Ovary (tissue), 9 donors: ENCODE results near the gene CNNM3. TPM values are rescaled to one million over a fixed set of nuclear protein-coding genes. Genes with fewer than 3 reads are reported as not detected.

Experiments used
- DNase-seq, 5 donors: peaks; one replicate each; pipeline ENCODE4 v3.0.0-alpha.2; 2019 to 2020
- H3K27ac ChIP-seq, 2 donors: fragments of 200-600 bp; one replicate each; pipeline versions ENCODE4 v1.5.1 to v1.8.0; 2019 to 2022
- H3K27me3 ChIP-seq: fragments of 200-600 bp; one replicate; pipeline ENCODE4 v1.8.0; 2022
- H3K36me3 ChIP-seq: fragments of 200-600 bp; sonication (generic); one replicate; pipeline ENCODE4 v1.5.1; 2019
- H3K4me1 ChIP-seq: one replicate; pipeline ENCODE4 v1.8.1; 2013; ENCODE audit warnings: mild to moderate bottlenecking, moderate library complexity; ENCODE audit not compliant: insufficient read depth
- H3K4me3 ChIP-seq: fragments of 200-600 bp; sonication (generic); one replicate; pipeline ENCODE4 v1.5.1; 2017
- H3K9me3 ChIP-seq, 2 donors: fragments of 200-600 bp in 1 of 2; sonication (generic) in 1 of 2; one replicate each; pipeline versions ENCODE4 v1.5.1 to v1.8.1; 2013 to 2019; ENCODE audit warnings: mild to moderate bottlenecking in 1 of 2, moderate library complexity in 1 of 2
- CTCF ChIP-seq, 3 donors: fragments of 450-650 bp in 2 of 3; fragments of 200-600 bp in 1 of 3; IDR thresholded peaks; one replicate each; pipeline versions ENCODE4 v1.5.1 to v1.8.0; 2016 to 2022; ENCODE audit warnings: antibody characterized with exemption in 3 of 3, mild to moderate bottlenecking in 1 of 3
- EP300 ChIP-seq: sonication (generic); formaldehyde crosslinking; IDR thresholded peaks from one replicate; pipeline ENCODE4 v1.6.1; 2017; ENCODE audit warnings: antibody characterized with exemption
- POLR2A ChIP-seq: fragments of 450-650 bp; IDR thresholded peaks from one replicate; pipeline ENCODE4 v1.6.1; 2017; ENCODE audit warnings: antibody characterized with exemption, mild to moderate bottlenecking, moderate library complexity
- WGBS, 3 donors: extraction: QIAGEN DNeasy Blood & Tissue Kit in 1 of 3; methylation state at CpG; one replicate each; pipeline versions ENCODE4 v1.1.5 to v1.1.7; 2013 to 2017; 5-methylcytosine and 5-hydroxymethylcytosine counted together
- intact Hi-C, 4 donors: fragments of 100-400 bp; cut with DNase I; formaldehyde crosslinking; loops; one replicate each; pipeline versions ENCODE4 v1.11.0 to v1.15.1; 2022 to 2023
- polyA plus RNA-seq, 2 donors: library from polyadenylated mRNA; stranded (reverse); fragments of 200-250 nt in 1 of 2; fragments of 350-450 nt in 1 of 2; fragmentation: Illumina TruSeq in 1 of 2; extraction: RNeasy Lipid Tissue Mini Kit (QIAGEN cat#74804) in 1 of 2; gene quantifications; one replicate each; pipeline ENCODE4 v1.2.3, GENCODE V29; 2013 to 2014
- total RNA-seq, 7 donors: library from RNA; depleted of rRNA in 2 of 7; stranded (reverse); fragments of >200 nt in 2 of 7; fragmentation: NEBNext Ultra II Directional in 3 of 7; extraction: Animal tissue kit (Norgen Biotek cat#: 25700) in 3 of 7; gene quantifications; one replicate each; pipeline versions ENCODE4 v1.1.0 to v1.2.4, GENCODE V29; 2016 to 2023
- donor health status: DM: no; HTN: no; CAD: no; lungs with moderate emphysema.
- donor health status: DM: no; HTN: no; CAD: no.
- donor health status: Bipolar disorder and iron deficiency.
- donor health status: DM: yes; HTN: yes; CAD: no.
- donor health status: DM: no; HTN: no; CAD: no.
- donor health status: DM: yes; HTN: yes; CAD: no.

Gene CNNM3
- total and polyA plus RNA-seq, 9 donors = 13.0 to 23.1 (median 16.6) TPM

DNA sequence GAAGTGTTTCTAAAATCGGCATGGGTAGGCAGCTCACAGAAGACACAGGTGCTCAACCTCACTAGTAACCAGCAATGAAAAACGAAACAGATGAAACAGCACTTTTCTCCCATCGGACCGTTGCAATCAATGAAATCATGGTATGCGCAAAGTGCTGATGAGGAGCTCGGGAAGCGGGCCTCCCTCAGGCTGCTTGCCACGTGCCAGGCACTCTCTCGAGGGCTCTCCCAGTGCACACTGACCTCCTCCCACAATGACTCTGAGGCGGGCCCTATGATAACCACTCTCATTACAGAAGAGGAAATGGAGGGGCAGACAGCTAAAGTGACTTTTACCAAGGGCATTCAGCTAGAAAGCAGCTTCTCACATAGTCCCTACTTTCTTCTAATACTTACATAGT lies 31.5 kb downstream of the CNNM3 start:
- no peaks in the 10 kb centered on the region for H3K27me3 ChIP-seq
- no peak overlapping the region for H3K27ac ChIP-seq
- no peaks in the 10 kb centered on the region for H3K9me3 ChIP-seq
- no peak for TF ChIP-seq EP300
- TF ChIP-seq CTCF (IDR thresholded peaks at IDR 0.05) = no peak
- TF ChIP-seq POLR2A = no peak
- no peak for DNase-seq
- WGBS, 3 donors = 69 to 78% (median 75%) methylated on average over 10 of the region's 10 CpGs
- no peak overlapping the region for H3K4me3 ChIP-seq
- H3K36me3 ChIP-seq = no peaks in the 10 kb centered on the region
- intact Hi-C loops = no loop called here
- no peaks in the 10 kb centered on the region for H3K4me1 ChIP-seq

GRCh38 chr2:96848264-96848663 lies 32.2 kb downstream of the CNNM3 start:
- 55 to 73% (median 70%) methylated on average over 9 of the region's 9 CpGs for whole genome bisulfite sequencing, 3 donors
- no peak for DNase-seq
- Histone ChIP-seq H3K4me1 (no peaks in the 10 kb centered on the region), H3K27ac (no peak overlapping the region), H3K36me3 (no peaks in the 10 kb centered on the region), H3K27me3 (no peaks in the 10 kb centered on the region), H3K4me3 (no peak overlapping the region), H3K9me3 (no peaks in the 10 kb centered on the region)
- intact Hi-C loops = no loop called here
- no peak for TF ChIP-seq CTCF (IDR thresholded peaks at IDR 0.05)
- TF ChIP-seq POLR2A = no peak
- no peak for TF ChIP-seq EP300

DNA sequence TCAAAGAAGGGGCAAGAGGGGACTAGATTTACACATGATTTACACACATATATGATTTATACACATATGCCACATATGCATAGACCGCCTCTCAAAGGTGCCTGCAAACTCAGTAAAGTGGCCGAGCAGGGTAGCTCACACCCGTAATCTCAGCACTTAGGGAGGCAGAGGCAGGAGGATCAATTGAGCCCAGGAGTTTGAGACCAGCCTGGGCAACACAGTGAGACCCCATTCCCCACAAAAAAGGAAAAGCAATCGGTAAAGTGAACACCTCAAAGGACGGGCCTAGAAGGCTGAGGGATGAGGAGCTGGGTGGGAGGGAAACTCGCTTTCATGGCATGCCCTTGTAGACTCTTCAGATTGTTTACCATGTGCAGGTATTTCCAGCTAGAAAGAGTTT lies 36.6 kb downstream of the CNNM3 start:
- no peaks in the 10 kb centered on the region for H3K27me3 ChIP-seq
- H3K4me3 ChIP-seq = no peak overlapping the region
- H3K4me1 ChIP-seq = peaks cover 10% of the 10 kb centered on the region
- intact Hi-C loops = no loop called here
- TF ChIP-seq POLR2A (no peak), EP300 (no peak), CTCF (IDR thresholded peaks at IDR 0.05) (no peak)
- no peaks in the 10 kb centered on the region for H3K9me3 ChIP-seq
- no peak overlapping the region for H3K27ac ChIP-seq
- 91 to 97% (median 93%) methylated on average over 6 of the region's 6 CpGs for WGBS, 3 donors
- no peak for DNase-seq
- H3K36me3 ChIP-seq = no peaks in the 10 kb centered on the region

DNA sequence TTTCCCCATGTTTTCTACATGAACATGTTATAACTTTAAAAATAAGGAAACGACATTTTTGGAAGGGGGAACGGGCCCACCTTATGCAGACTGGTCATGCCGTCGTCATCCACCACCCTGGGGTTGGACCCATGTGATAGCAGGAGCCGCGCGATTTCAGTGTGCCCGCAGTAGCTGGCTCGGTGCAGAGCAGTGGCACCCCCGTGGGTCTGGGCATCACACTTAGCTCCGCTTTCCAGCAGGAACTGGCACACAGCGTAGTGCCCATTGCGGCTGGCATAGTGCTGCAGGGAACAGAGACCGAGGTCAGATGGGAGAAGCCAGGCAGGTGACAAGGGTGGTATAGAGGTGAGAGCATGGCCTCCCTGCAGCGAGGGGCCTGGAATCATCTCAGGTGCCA lies 37.3 kb downstream of the CNNM3 start:
- 91 to 94% (median 93%) methylated on average over 15 of the region's 15 CpGs for WGBS, 3 donors
- TF ChIP-seq POLR2A (no peak), EP300 (no peak), CTCF (IDR thresholded peaks at IDR 0.05) (no peak)
- Histone ChIP-seq H3K9me3 (no peaks in the 10 kb centered on the region), H3K27me3 (no peaks in the 10 kb centered on the region), H3K4me1 (peaks cover 10% of the 10 kb centered on the region), H3K4me3 (no peak overlapping the region), H3K36me3 (no peaks in the 10 kb centered on the region), H3K27ac (no peak overlapping the region)
- intact Hi-C loops = no loop called here
- DNase-seq = no peak
